ENCODE measurements around the gene RAB3C.

RAB3C gene

DNA sequence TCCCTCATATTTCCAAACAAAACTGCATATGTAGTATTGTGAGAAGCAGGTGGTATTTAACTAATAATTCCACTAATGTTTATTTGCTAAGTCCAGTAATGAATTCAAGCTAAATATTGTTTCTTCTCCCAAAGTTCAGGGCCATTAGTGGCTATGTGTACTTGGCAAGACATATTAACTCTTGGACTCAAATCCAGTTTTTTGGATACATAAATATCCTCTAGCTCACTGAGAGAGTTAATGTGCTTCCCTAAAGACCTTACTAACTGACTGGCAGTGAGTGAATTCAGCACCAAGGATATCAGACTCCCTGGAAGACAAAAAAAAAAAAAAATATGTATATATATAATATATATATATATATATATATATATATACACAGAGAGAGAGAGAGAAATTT, 214.1 kb downstream of the RAB3C start:
- H3K4me3 ChIP-seq, result no peak overlapping the region
- DNase-seq (ENCODE audit: low spot score), result no peak
- TF ChIP-seq, protein P1, sequence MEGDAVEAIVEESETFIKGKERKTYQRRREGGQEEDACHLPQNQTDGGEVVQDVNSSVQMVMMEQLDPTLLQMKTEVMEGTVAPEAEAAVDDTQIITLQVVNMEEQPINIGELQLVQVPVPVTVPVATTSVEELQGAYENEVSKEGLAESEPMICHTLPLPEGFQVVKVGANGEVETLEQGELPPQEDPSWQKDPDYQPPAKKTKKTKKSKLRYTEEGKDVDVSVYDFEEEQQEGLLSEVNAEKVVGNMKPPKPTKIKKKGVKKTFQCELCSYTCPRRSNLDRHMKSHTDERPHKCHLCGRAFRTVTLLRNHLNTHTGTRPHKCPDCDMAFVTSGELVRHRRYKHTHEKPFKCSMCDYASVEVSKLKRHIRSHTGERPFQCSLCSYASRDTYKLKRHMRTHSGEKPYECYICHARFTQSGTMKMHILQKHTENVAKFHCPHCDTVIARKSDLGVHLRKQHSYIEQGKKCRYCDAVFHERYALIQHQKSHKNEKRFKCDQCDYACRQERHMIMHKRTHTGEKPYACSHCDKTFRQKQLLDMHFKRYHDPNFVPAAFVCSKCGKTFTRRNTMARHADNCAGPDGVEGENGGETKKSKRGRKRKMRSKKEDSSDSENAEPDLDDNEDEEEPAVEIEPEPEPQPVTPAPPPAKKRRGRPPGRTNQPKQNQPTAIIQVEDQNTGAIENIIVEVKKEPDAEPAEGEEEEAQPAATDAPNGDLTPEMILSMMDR (IDR thresholded peaks at IDR 0.05), result no peak
- H3K27ac ChIP-seq, result no peak overlapping the region

DNA sequence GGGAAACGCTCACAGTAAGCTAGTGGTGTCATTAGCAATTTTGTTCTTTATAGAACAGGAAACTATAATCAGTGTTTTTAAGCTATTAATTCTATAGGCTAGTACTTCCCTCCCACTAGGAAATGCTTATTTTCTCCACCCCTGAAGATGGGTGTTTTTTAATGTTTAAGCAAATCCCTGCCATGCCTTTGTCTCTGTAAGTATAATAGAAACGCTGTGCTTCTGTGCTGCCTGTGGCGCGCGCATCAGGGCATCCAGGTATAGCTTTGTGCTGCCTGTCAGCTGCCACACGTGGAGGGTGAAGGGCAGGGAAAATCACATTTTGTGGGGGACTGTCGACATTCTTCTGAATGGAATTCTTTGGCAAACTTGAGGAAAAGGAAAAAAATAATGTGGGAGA, 217.5 kb downstream of the RAB3C start:
- no peak for DNase-seq (ENCODE audit: low spot score)
- Histone ChIP-seq H3K27ac (no peak overlapping the region), H3K4me3 (no peak overlapping the region)
- TF ChIP-seq, protein P1 (IDR thresholded peaks at IDR 0.05), result no peak

GRCh38 chr5:58800861-58801540, 218.1 kb downstream of the RAB3C start:
- TF ChIP-seq, protein P1 (IDR thresholded peaks at IDR 0.05), result no peak
- H3K4me3 ChIP-seq, result no peak overlapping the region
- no peak overlapping the region for H3K27ac ChIP-seq
- no peak for DNase-seq (ENCODE audit: low spot score)

DNA sequence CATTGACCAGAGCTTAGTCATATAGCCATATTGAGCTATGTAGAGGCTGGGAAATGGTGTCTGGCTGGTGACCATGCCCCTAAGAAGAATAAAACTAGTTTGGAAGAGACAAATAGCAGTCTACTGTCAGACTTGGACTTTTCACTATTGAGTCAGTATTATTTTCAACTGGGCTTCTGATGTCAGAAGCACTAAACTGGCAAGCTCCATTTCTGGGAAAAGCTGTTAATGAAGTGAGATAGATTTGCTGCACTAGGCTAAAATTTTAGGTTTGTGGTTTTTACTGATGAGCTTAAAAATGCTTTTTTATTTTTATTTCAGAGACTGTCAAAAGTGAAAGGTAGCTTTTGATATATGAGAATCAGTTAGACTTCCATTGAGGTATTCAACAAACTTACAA, 220.2 kb downstream of the RAB3C start:
- TF ChIP-seq, protein P1 (IDR thresholded peaks at IDR 0.05), result no peak
- DNase-seq (ENCODE audit: low spot score), result no peak

DNA sequence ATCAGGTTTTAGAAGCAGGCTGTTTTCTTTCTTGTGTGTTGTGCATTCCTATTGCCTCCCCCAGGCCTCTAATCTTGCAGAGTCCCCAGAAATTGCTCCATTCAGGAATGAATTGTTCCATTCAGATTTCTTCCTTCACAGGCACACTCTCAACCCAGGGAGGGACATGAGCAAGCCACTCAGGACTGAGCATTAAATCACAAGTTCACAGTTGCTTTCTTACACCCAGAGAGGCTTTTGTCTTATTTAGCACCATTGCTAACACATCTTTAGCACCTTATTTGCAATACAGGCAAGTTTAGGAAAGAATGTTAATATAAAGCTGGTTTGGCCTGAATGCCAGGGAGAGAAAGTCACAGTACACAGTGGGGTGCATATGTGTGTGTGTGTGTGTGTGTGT, 221.4 kb downstream of the RAB3C start:
- no peak for DNase-seq (ENCODE audit: low spot score)
- H3K4me3 ChIP-seq, result no peak overlapping the region
- TF ChIP-seq, protein P1 (IDR thresholded peaks at IDR 0.05), result no peak

More for the DNA sequence above, 220.2 kb downstream of the RAB3C start:
- Histone ChIP-seq H3K27ac (no peak overlapping the region), H3K4me3 (no peak overlapping the region)

GRCh38 chr5:58810086-58810485, 227.2 kb downstream of the RAB3C start:
- TF ChIP-seq, protein P1 (IDR thresholded peaks at IDR 0.05), result no peak
- H3K4me3 ChIP-seq, result no peak overlapping the region
- no peak for DNase-seq (ENCODE audit: low spot score)
- no peak overlapping the region for H3K27ac ChIP-seq

More for the DNA sequence above, 221.4 kb downstream of the RAB3C start:
- no peak overlapping the region for H3K27ac ChIP-seq

GRCh38 chr5:58813855-58814254, 231.0 kb downstream of the RAB3C start:
- DNase-seq (ENCODE audit: low spot score), result no peak
- TF ChIP-seq, protein P1 (IDR thresholded peaks at IDR 0.05), result no peak
- no peak overlapping the region for H3K27ac ChIP-seq
- no peak overlapping the region for H3K4me3 ChIP-seq

Data from coronary artery (tissue), 2 donors.